Dedifferentiated amniotic fluid mesenchymal stem cell (primary cell): Measurements from ENCODE around the gene CTNNA1.
A peak's percentile ranks its signal among the peaks of the same experiment; 100 is the strongest.
"Not testable (repeated sequence)": the region's sequence is repeated elsewhere in the genome, so short reads cannot be mapped to it uniquely, and the experiment has no call there.

ENCODE experiments used
- DNase-seq: peaks from one replicate; pipeline ENCODE4 v3.0.0-alpha.2; 2016; ENCODE audit errors: extremely low spot score

CTNNA1 gene

DNA sequence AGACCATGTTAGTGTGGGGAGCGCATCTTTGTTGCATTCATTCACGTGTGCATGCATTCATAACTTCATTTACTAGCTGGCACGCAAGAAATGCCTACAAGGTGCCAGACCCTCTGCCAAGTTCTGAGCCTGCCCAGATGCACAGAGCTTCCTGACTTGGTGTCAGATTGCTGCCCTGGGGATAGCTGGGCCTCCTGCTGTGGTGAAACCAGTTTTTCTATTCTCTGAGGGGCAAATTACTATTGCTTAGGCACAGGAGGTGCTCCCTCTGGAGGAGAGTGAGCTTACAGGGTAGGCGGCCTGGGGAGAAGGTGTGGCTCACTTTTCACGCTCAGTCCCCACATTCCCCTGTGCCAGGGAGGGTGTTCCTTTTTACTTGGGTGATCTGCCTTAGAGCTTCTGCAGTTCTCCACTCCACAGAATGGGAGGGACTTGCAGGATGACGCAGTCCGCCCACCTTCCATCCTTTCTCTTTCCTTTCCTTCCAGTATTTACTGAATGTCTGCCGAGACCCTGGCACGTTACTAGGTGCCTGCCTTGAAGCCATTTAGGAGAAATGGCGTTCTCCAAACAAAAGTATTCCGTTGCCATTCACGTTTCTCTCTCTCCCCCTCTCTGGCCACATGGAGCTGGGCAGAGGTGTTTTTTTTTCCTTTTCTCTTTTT lies 27.9 kb upstream of the CTNNA1 start:
- DNase-seq, result peak; percentile 65

DNA sequence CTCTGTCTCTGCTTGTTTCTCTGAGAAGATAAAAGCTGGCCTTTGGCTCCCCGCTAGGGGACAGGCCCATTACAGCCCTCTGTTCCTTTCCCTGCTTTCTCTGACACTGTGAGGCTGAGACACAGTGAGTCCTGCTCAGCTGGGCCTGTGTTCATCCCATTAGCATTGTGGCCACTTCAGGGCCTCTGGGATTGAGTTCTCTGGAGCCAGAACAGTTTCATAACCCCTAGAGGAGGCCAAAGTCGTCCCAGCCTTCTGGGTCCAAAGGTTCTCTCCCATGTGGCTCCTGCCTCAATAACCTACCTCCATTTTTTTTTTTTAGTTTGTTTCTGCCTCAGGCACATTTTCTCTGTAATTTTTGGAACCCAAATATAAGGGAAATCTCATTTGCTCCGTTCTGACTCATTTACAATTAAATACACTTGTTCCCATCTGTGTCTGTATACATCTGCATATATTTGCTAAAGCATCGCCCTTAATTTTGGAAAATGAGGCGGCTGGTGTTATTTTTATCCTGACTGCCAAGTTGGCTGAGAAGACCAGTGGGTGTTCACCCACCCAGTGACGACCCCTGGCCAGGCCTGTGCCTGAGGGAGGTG lies 27.3 kb upstream of the CTNNA1 start:
- no peak for DNase-seq

DNA sequence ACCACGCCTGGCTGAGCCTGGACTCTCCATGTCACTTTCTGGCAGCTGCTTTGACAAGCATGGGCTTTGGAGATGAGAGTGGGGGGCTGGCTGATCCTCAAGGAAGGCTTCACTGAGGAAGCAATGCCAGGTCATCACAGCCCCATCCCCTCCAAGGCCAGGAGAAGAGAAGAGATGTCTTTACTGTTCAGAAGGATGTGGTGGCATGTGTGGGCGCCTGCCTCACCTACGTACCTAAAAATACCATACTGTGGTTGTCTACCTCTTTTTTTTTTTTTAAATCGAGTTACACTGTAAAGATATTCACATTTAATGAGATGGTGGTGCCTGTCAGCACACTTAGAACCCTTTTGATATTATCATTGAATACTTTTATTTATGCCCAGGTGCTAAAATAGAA lies 26.4 kb upstream of the CTNNA1 start:
- DNase-seq, result no peak

GRCh38 chr5:138730496-138730895 lies 22.7 kb upstream of the CTNNA1 start:
- DNase-seq, result not testable (repeated sequence)

DNA sequence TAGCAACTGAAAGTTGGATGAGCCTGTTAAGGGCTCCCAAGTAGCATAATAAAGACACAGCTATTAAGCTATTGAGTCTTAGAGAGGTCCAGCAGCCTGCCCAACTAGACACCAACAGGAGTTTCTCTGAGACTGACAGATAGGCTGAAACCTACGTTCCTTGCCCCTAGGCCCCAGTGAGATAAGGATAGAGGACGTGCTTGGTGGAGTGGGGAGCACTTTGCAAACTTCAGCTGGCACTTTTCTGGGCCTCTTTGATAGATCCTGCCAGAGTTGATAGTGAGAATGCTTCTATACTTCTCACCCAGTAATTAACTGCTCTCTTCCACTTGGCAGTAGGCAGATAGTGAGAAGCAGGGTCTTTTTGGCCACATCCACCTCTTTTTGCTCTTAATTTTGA lies 20.8 kb upstream of the CTNNA1 start:
- no peak for DNase-seq

GRCh38 chr5:138732933-138733332 lies 20.3 kb upstream of the CTNNA1 start:
- no peak for DNase-seq

DNA sequence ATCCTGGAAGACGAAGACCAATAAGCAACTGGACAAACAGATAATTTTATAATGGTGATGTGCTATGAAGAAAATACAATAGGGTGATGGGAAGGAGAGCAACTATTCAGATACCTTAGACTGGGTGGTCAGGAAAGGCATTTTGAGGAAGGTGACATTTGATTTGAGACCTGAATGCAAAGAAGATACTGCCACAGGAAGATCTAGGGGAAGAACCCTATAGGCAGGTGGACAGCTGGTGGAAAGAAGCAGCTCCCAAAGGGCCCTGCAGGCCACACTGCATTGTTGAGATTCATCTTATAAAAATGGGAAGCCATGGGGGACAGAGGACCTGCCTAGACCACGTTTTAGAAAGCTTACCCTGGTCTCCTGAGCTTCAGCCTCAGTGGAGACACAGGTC lies 19.7 kb upstream of the CTNNA1 start:
- no peak for DNase-seq

- DNase-seq, result no peak
Observed at GRCh38 chr5:138736293-138736692, 16.9 kb upstream of the CTNNA1 start.

- DNase-seq, result no peak
Observed at GRCh38 chr5:138737494-138738265, 15.5 kb upstream of the CTNNA1 start.

DNA sequence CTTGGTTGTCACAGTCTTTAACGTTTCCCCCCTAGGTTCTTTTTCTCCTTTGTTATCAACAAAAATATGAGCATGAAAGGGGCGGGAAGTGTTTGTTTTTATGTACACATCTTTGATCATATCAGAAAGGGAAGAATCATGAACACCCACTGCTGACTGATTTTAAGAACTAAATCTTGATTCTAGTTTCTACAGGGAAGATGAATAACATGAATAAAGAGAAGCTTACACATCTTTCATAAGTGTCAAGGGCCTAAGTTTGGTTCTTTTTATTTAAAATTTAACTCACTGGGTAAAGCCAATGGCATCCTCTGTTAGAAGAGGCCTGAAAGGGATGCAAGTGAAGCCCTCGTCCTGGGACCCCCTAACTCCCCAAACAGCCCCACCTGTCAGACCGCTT lies 14.8 kb upstream of the CTNNA1 start:
- no peak for DNase-seq

DNA sequence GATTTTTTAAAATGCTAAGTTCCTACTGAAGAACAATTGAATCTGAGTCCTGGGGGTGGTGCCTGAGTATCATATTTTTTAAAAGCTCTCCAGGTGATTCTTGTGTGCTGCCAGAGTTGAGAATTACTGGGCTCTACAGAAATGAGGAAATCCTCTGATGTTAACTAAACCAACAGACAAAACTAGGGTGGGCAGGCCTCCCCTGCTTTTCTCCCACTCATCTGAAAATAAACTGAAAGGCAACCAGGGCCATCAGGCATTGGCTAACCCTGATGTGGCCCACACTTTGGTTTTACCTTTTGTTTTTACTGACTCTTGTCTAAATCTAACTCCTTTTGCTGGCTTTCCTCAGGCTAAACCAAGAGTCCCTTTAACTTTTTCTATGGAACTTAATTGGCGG lies 13.3 kb upstream of the CTNNA1 start:
- no peak for DNase-seq

GRCh38 chr5:138743484-138743883 lies 9.7 kb upstream of the CTNNA1 start:
- DNase-seq, result no peak

DNA sequence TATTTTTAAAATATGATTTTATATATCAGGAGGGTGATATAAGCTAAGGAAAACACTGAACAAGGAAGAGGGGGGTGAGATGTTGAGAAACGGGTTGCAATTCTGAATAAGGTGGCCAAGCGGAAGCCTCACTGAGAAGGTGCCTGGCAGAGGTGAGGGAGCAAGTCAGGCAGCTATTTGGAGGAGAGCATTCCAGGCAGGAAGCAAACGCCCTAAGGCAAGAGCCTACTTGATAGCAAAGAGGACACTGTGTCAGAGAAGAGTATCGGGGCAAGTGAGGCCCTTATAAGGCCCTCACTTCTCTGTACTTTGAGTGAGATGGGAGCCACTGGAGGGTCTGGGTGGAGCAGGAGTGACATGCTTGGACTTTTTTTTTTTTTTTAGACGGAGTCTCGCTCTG lies 8.0 kb upstream of the CTNNA1 start:
- DNase-seq, result no peak

GRCh38 chr5:138748630-138749081 lies 4.6 kb upstream of the CTNNA1 start:
- DNase-seq, result no peak

DNA sequence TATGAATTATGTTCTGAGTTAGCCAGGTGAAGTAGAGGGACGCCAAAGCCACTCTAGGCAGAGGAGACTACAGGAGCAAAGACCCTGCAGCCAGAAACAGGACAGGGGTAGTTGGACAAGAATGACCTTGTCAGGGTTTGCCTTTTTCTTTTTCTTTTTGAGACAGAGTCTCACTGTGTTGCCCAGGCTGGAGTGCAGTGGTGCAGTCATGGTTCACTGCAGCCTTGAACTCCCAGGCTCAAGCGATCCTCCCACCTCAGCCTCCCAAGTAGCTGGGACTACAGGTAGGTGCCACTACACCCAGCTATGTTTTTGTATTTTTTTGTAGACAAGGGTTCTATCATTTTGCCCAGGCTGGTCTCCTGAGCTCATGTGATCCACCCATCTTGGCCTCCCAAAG lies 1.9 kb upstream of the CTNNA1 start:
- DNase-seq, result not testable (repeated sequence)

GRCh38 chr5:138752341-138752950 lies 779 bp upstream of the CTNNA1 start:
- DNase-seq, result peak; percentile 61

DNA sequence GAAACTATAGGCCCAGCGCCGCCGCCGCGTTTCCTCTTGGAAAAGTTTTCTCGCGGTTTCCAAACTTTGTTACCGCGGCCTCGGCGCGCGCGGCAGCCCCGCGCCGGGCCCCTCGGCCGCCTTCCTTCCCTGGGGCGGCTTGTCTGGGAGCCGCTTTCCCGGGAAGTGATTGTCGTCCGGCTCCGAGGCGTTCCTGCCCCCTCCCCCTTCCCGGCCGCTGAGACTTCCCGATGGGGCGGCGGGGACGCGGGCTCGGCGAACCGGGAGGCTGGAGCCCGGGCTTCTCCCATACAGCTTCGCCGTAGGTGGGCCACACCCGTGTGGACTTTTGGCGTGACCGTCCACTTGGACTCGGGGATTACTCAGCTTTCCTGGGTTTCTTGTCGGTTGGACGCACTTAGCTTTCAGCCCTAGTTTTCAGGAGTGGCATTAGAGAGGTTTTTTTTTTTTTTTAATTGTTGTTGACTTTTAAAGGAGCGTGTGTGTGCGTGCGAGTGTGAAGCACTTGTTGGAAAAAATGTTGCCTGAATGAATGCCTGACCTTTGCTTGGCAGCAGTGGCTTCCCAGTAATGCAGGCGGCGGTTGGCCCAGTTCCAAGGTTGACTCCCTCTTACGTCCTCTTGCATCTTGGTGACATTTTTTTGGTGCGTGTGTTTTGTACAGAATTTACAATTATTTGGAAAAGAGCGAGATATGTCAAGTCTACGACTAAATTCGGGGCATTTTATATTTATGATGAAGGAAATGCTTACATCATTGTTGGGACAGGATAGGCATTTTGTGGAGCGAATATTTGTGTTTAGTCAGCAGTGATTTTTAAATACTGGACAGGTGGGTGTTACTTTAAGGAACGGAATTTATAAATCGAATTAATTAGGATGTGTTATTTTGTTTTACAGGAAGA lies 821 bp downstream of the CTNNA1 start:
- DNase-seq, result peak; percentile 94

DNA sequence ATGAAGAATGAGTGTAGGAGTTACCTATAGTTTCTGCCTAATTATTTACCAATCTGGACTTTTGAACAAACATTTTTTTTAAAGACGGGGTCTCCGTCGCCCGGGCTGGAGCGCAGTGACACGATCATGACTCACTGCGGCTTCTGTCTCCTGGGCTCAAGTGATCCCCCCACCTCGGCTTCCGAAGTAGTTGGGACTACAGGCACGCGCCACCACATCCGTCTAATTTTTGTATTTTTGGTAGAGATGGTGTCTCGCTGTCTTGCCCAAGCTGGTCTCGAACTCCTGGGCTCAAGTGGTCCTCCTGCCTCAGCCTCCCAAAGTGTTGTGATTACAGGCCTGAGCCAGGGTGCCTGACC lies 1.5 kb downstream of the CTNNA1 start:
- DNase-seq, result no peak

GRCh38 chr5:138755084-138755748 lies 2.0 kb downstream of the CTNNA1 start:
- no peak for DNase-seq

GRCh38 chr5:138757061-138757776 lies 4.0 kb downstream of the CTNNA1 start:
- DNase-seq, result no peak
